ENCODE data around the gene EPHB1.

EPHB1 gene

DNA sequence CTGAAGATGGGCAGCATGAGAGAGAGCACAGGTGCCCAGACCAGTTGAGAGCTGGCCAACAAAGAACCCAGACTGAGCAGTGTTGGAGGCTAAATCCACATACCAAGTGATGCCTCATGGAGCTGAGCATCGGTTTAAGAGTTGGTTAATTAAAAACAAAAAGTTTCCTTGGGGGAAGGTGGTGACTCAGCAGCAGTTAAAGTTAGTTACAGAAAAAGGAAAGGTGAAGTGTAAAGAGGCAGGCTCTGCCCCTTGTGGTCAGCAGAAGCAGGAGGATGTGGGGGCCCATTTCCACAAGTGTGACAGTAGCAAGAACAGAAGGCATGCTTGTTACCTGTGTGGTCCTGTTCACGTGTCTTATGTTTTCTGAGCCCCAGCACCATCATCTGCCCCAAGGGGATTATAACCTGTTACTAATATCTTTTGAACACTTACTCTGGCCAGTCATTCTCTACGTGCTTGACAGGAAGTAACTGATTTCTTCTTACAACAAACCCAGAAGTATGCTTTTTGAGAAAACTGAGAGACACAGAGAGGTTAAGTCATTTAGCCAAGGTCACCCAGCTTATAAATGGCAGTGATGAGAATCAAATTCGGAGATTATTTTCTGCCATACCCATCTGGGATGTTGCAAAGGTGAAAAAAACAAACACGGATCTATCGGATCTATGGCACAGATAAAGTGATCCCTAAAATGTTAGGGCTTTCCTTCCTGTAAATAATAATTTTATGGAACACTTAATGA, 91.0 kb downstream of the EPHB1 start:
- peak; percentile 62 for DNase-seq

DNA sequence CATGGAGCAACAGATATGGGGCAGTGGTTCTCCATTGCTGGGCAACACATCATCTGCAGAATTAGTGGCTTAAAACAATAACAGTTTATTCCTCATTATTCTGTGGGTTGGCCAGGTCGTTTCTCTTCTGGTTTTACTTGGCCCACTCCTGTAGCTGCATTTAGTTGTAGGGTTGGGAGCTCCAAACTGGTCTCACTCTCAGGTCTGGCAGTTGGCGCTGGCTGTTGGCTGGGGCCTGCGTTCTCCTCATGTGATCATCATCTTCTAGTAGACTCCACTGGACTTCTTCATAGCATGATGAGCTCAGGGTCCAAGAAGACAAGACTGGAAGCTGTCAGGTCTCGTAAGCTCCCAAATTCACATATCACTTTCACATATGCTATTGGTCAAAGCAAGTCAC, 91.9 kb downstream of the EPHB1 start:
- DNase-seq, result no peak

DNA sequence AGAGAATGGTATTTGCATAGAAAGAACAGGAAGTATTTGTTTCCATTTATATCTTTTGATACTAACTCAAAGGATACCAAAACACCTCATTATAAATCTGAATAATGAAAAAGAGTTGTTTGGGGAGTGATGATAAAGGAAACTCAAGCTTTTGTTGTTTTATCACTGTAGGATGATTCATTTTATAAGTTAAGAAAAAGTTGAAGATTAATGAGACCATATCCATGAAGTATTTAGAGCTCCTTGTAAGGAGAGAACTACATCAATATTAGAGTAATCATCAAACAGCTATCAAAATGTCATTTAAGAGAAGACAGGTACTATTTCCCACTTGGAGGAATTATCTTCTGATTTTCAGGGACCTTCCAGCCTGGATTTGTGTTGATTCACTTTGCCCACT, 92.5 kb downstream of the EPHB1 start:
- no peak for DNase-seq

DNA sequence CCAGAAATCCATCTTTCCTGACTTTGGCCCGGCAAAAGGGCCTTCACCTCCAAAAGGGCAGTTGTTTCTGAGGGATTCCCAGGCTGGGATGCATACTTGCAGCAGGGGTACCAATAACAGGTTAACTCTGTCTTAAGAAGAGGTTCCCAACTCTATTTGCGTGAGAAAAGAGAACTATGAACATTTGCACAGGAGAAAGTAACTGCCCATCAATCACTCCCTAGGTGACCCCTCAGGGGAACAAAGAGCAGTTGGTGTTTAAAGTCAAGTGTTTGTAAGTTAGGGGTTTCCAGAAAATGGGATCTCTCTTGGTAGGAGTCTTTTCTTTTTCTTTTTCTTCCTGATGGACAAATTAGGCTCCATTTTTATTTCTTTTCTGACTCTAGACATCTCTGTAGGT, 97.3 kb downstream of the EPHB1 start:
- no peak for DNase-seq

DNA sequence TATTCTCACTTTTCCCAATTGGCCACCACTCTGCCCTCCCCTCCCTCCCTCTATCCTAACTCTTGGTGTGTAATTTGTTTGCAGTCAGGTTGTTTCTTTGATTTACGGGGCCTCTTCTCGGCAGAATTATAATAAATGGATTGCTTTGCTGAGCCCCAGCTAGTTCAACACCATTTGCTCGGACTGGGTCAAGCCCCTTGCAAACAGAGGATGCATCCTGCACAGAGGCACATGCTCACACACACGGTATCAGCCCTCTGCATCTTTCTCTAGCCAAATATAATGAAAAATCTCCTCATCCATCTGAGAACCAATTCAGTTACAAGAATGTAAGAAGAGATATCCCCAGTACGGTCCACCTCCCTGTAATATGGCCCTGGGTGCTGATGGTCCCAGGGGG, 97.7 kb downstream of the EPHB1 start:
- DNase-seq, result no peak

DNA sequence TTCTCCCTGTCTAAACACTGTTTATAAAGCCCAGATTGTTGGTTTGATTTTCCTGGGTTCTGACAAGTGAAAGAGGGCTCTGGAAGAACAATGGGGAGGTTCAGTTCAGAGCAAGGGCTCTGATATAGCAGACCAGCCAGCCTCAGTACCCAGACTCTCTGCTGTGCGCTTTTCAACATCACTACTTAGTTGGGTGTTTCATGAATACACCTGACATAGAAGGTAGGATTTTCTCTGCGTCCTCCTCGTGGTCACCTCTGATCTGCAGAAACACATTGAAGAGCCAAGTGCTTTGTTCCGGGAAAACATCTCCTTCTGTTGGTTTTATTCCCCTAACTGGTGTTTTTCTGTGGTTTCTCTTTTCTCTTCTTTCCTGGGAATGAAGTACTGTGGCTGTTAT, 99.5 kb downstream of the EPHB1 start:
- DNase-seq, result no peak

DNA sequence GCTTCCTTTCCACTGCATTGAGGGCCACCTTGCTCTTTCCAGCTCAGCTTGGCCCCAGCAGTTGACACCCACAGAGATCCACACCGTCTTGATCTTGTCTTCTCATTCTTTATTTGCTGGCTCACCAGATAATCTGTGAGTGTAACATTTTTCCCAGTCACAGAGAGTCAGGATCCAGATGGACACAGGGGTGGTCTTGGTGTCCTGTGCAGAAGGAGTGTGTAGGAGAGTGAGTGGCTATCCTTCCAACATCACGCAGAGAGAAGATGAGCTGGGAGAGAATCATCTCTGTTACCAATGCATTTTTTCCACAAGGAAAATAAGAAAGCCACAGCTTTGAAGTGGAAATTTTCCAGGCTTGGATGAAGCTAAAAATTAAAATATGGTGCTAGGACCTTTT, 100.1 kb downstream of the EPHB1 start:
- no peak for DNase-seq

DNA sequence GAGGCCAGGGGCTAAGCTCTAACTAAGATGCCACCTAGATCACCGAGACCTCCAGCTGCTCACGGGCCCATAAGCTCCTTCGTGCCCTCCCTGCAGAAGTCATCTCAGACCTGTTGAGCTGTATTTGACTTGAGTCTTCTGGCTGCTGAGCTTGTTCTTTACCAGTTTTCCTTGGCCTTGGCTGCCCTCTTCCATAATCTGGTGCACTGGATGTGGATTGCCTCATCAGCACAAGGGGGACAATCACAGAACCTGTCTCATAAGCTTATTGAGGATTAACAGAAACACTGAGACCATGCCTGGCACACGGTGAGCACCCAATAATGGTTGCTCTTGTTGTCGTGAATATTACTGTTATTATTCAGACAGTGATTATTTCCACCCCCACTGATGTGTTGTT, 101.1 kb downstream of the EPHB1 start:
- DNase-seq, result no peak

DNA sequence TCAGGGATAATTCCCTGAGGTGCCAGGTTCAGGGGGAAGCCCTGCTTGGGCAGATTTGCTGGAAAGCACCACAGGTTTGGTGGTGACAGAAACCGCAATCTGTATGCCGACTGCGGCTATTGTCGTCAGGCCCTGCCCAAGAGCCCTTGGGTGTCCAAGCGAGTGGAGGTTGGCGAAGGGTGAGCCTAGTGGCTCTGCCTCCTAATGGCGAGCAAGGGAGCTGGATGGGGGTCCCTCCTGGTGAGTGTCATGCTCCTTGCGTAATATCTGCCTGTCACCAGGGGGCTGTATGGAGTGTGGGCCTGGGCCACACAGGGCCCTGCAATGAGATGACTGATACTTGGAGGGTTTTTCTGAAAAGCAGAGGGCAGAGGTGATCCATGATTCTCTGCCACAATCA, 101.6 kb downstream of the EPHB1 start:
- DNase-seq, result no peak

DNA sequence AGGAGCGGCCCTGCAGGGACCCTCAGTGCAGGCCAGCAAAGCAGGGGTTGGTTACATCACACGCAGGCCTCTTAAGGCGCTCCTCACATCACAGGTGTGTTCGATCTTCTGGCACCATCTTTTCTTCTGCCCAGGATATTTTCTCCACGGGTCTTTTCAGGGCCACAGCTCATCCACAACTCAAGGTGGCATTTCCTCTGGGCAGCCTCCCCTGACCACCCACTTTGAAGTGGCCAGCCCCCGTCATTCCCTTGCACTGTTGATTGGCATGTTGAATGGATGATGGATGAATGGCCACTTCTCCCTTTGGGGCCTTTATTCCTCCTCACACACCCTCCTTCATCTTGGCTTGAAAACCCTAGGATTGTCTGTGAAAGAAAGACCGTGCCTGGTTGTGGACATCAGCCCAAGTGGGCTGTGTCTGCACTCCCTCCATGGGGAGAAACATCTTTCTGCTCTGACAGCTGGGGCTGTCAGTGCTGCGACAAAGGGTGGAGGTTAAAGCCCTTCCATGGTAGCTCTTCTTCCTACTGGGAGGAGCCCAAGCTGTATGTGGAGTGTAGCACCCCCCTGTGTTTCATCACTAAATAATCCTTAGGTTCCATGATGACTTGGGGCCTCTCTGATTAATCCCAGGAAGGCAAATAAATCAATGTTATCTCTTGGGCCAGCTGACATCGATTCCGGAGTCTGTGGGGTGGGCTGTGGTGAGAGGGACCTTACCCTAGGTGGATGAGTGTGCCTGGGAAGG, 102.5 kb downstream of the EPHB1 start:
- DNase-seq, result no peak

DNA sequence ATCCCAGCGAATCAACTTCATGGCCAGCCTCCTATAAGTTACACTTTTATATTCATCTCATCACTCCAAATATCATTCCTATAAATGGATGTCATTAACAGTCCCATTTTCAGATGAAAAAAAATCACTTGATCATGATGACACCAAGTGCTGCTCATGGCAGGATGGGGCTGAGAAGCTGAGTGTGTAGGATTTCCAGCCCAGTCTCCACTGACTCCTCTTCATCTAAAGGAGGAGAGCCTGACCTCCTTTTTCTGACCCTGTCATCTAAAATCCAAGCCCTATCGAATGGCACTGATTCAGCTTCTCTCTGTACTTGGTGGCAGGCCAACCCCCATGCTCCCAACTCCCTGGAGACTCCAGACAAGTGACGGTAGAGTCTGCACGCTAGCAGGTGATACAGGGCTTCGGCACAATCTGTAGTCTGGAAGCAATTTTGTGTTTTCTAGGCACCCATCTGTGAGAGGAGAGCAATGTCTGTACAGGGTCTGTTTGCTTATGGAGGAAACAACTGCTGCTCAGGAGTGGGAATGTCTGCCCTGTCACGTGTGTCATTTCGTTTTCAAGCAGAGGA, 103.2 kb downstream of the EPHB1 start:
- no peak for DNase-seq

DNA sequence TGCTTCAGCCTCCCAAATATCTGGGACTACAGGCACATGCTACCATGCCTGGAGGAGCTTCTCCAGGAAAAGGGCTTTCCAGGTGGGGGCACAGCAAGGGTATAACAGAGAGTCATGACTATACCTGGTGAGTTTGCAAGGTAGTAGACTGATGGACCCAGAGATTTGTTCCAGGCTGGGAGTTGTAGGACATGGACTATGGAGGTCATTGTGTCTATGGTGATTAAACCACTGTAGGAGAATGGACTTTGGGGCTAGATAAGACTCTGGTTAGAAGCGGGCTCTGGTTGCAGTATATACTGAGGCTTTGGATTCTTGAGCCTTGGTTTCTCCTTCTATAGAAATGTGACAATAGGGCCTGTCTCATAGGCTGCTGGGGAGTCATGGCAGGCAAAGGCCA, 104.7 kb downstream of the EPHB1 start:
- DNase-seq, result no peak

DNA sequence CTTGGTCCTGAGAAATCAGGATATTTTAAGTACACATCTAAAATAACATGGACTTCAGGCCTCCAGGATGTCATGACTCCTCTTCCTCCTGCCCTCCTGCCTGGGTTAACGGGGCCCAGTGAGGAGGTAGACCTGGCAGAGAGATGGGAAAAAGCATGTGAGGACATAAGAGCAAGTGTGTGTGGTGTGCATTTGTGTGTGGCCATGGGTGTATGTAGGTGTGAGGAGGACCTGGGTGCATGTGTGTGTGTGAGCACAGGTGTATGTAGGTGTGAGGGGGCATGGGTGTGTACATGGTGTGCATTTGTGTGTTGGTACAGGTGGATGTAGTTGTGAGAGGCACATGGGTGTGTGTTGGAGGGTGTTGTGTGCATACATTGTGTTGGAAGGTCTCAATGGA, 105.4 kb downstream of the EPHB1 start:
- no peak for DNase-seq

DNA sequence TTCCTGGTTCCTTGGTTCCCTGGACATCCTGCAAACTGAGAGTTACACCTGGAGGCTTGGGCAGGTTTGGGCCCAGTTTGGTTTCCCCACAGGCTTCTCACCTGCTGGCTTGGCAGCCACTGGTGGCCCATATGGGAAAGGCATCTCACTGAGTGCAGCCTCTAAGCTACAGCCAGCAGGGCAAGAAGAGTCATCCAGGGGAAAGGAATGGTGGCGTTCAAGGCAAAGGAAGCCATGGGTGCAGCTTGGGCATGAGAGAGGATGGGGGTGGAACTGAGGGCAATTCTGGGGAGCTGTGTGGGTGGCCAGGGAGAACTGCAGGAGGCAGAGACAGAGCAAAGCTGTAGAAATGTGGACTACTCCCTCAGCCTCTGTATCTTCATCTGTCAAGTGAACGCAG, 106.4 kb downstream of the EPHB1 start:
- no peak for DNase-seq

DNA sequence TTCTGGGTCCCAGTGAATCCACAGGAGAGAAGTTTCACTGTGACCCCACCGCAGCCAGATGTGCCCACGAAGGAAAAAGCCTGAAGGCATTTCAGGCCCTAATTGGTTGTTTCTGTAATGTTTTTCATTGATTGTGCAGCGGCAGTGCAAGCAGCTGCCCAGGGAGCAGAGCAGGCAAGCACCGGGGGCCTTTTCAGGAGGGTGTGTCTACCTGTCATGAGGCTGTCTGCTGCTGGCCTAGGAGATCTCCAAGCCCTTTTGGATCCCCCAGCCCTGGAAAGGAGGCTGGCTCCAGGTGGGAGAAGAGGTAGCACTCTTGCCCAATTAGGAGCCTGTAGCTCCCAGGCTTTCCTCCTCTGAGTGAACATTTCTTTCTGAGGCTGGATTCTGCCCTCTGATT, 108.8 kb downstream of the EPHB1 start:
- no peak for DNase-seq

DNA sequence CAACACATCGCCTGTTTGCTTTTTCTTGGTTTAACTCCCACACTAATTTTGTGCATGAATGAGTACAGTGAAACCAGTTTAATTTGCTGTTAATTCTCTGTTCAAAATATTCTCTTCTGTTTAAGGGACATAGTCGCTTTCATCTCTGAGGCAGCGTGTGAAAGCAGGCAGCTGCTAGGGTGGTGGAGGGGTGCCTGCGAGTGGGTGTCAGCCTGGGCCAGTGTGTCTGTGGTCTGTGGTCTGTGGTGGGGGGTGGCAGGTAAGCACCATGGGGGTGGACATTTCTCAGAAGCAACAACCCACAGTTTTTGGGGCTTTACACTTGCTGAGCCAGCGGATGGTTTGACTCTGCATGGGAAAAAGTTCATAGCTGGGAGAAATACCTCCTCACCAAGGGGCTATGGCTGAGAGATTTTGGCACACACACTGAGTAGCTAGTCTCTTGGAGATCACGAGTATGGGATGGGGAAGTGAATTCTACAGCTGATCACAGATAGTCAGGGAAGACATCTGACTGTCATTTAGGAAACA, 109.2 kb downstream of the EPHB1 start:
- no peak for DNase-seq

DNA sequence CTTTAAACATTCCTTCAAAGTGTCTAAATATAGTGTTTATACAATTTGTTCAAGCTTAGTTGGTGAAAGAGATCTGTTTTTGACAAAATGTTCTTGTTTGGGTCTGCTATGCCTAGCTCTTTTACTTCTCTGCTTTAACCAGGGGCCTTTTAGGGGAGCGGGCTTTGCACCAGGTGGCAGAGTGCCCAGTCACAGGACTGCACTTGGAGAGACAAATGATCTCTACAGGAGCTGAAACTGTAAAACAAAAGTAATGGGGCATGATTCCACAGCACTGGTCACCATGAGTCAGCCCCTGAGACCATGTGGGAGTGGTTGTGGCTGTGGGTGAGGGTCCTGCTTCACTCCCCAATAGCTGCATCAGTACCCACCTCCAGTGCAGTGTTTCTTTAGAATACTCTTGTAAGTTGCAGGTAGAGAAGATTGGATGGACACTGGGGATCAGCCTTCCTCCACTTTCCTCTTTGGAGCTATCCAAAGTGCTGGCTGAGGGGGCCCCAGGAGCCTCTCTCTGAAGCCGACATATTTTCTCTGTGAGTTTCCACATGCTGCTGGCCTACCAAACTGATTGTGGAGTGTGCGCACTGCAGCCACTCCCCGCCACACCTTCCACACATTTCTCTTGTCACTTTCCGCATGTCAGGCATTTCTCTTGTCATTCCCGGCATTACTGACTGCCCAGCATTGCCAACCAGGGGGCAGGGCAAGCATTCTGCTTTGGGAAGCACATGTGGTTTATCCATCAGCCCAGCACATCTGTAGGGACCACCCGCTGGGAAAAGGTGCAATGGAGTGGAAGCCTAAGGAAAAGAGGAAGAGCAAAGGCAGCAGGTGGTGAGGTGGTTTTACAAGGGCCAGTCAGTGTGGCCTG, 110.0 kb downstream of the EPHB1 start:
- no peak for DNase-seq

DNA sequence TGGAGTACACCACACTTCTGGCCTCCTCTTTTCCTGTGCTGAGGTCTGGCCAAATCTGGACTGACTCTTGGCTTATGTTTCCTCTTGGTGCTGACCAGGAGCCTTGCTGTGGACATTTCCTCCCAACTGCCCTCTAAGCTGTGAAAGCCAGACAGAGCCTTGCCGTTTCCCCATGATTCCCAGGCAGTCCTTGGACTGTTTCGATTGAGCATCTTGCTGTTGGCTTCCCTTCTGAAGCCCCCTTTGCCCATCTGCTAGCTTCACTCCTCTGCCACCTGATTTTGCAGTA, 110.5 kb downstream of the EPHB1 start:
- DNase-seq, result no peak

DNA sequence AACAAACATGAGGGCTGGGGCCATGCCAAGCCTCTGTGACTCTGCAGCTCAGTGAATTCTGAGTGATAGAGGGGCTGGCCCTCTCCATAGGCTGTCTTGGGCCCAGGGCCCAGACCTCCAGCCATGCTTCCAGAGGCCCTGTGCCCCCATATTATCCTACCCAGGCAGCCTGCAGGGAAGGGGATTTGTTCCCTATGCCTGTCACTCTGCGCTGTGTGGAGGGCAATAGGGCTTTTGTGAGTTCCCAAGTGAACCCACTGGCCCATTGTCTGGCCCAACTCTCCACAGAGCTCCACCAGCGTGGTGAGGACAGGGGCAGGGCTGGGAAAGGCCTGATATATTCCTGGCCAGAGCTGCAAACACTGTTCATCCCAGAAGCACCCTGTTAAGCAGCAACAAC, 113.2 kb downstream of the EPHB1 start:
- no peak for DNase-seq

DNA sequence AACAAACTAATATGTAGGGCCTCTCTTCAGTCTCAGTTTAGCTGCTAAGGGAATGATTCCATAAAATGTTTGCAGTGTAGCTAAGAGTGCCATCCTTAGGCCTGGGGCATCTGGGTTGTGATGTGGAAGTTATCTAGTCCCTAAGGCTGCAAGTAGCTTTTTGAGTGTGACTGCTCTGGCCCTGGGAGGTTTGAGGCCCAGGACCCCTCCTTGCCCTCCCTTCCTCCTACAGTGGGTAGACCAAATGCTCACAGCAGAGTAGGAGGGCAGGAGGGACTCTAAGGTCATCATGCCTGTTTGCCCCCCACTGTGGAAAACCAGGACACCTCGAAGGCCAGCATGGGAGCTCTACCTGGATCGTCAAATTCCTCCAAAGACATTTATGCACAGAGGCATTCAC, 115.0 kb downstream of the EPHB1 start:
- no peak for DNase-seq

DNA sequence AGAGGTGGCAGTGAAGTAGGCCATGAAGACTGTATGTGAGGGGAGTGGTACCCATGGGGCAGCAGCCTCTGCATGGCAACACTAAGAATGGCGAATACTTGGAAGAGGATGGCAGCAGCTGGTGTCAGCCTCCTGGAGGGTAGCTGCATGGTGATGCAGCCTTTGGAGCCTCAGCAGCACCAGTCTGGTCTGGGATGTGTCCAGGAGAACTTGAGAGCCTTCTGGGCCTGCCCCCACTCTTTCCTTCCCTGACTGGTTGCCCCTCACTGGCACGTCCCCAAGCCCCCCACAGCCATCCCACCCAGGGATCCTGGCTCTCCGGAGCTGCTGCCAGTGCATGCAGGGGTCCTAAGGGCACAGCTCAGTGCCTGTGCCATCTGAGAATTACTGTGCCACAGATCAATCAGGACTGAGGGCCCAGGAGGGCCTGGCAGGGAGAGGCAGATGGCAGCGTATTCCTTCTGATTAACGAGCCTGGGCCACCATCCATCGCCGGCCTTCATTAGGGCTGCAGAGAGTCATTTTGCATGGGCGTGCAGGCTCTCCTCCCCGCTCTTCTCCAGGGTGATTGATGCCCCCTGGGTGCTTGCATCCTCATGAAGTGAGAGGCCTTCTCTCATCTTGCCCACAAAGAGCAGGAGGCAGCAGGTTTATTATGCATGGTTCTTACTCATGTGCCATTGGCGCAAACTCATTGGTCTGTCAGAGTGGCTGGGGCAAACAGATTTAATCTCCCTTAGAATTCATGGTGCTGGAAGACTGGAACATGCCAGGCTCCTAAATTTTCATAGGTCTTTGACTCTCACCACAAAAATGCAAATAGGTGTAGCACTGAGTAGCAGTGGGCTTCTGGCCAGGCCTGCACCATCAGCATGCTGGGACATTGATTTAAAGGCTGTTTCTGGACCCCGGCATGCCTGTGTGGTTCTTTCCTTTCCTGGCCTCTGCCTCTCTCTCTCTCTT, 116.8 kb downstream of the EPHB1 start:
- no peak for DNase-seq

DNA sequence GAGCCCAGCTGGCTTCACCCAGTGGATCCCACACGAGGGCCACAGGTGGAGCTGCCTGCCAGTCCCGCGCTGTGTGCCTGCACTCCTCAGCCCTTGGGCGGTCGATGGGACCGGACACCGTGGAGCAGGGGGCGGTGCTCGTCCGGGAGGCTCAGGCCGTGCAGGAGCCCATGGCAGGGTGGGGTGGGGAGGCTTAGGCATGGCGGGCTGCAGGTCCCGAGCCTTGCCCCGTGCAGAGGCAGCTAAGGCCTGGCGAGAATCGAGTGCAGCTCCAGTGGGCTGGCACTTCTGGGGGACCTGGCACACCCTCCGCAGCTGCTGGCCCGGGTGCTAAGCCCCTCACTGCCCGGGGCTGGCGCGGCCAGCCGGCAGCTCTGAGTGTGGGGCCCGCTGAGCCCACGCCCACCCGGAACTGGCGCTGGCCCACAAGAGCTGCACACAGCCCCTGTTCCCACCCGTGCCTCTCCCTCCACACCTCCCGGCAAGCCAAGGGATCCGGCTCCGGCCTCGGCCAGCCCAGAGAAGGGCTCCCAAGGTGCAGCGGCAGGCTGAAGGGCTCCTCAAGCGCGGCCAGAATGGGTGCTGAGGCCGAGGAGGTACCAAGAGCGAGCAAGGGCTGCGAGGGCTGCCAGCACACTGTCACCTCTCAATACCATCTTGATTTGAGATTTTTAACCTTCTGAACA, 121.4 kb downstream of the EPHB1 start:
- no peak for DNase-seq

Data from fibroblast of skin of right quadriceps (primary cell).